ENCODE measurements around the gene RHNO1. TPM values are rescaled to one million over a fixed set of nuclear protein-coding genes. Genes with fewer than 3 reads are reported as not detected.

Gene RHNO1
- polyA plus RNA-seq, 1 experiment: 42.0 TPM

GRCh38 chr12:2884810-2885209, 7.8 kb downstream of the RHNO1 start:
- Histone ChIP-seq H3K4me3 (ENCODE audit: low read depth, low read length) (no peak overlapping the region), H3K27ac (ENCODE audit: low read depth, low read length) (no peak overlapping the region), H3K9me3 (ENCODE audit: control insufficient read depth, insufficient read depth, low read length) (no peaks in the 10 kb centered on the region), H3K27me3 (ENCODE audit: control insufficient read depth, insufficient read depth, low read length) (no peaks in the 10 kb centered on the region)
- no peak for DNase-seq (ENCODE audit: low read depth, low spot score)
- TF ChIP-seq CTCF (IDR thresholded peaks at IDR 0.05; ENCODE audit: low read depth, low read length): no peak
- CTCF ChIA-PET: interaction anchor here (0.5 to 3.0 kb wide), 17 partner anchors 8 to 1939 kb away, joined by 3 to 17 read pairs (median 4); partner anchors contain the start of genes FOXM1 and RHNO1
- POLR2A ChIA-PET: interaction anchor here (0.7 kb wide), 1 partner anchor 1103 kb away, joined by 8 read pairs; no protein-coding TSS in a partner anchor

GRCh38 chr12:2886768-2887450, 9.9 kb downstream of the RHNO1 start:
- no peak overlapping the region for H3K4me3 ChIP-seq (ENCODE audit: low read depth, low read length)
- CTCF ChIA-PET: interaction anchor here (0.8 to 3.0 kb wide), 2 partner anchors 147 to 155 kb away, joined by 3 to 17 read pairs; no protein-coding TSS in a partner anchor
- no peak for DNase-seq (ENCODE audit: low read depth, low spot score)
- no peak overlapping the region for H3K27ac ChIP-seq (ENCODE audit: low read depth, low read length)
- H3K9me3 ChIP-seq (ENCODE audit: control insufficient read depth, insufficient read depth, low read length): peaks cover 3% of the 10 kb centered on the region; the same call in 1 of the 2 replicates
- POLR2A ChIA-PET: no interaction called here
- H3K27me3 ChIP-seq (ENCODE audit: control insufficient read depth, insufficient read depth, low read length): no peaks in the 10 kb centered on the region
- no peak for TF ChIP-seq CTCF (IDR thresholded peaks at IDR 0.05; ENCODE audit: low read depth, low read length)

GRCh38 chr12:2890001-2890387, 13.0 kb downstream of the RHNO1 start:
- CTCF ChIA-PET: interaction anchor here (0.8 to 0.9 kb wide), 2 partner anchors 12 to 151 kb away, joined by 3 read pairs; no protein-coding TSS in a partner anchor
- H3K9me3 ChIP-seq (ENCODE audit: control insufficient read depth, insufficient read depth, low read length): peaks cover 3% of the 10 kb centered on the region; the same call in 1 of the 2 replicates
- POLR2A ChIA-PET: interaction anchor here (0.5 to 1.6 kb wide), 3 partner anchors 13 to 199 kb away, joined by 3 to 15 read pairs (median 6); partner anchors contain the start of genes FOXM1 and RHNO1
- DNase-seq (ENCODE audit: low read depth, low spot score): no peak
- H3K27ac ChIP-seq (ENCODE audit: low read depth, low read length): peak overlapping the region; percentile 81
- H3K27me3 ChIP-seq (ENCODE audit: control insufficient read depth, insufficient read depth, low read length): no peaks in the 10 kb centered on the region
- TF ChIP-seq CTCF (IDR thresholded peaks at IDR 0.05; ENCODE audit: low read depth, low read length): no peak
- peak overlapping the region; percentile 60 for H3K4me3 ChIP-seq (ENCODE audit: low read depth, low read length)

GRCh38 chr12:2890388-2891239, 13.6 kb downstream of the RHNO1 start, which contains the start of gene TULP3:
TSS of gene TULP3 (plus strand) at chr12:2890891. CDS start at chr12:2890948, 57 bp downstream.
- DNase-seq (ENCODE audit: low read depth, low spot score): peak; percentile 93
- Histone ChIP-seq H3K4me3 (ENCODE audit: low read depth, low read length) (peak within 1 kb of the TSS; percentile 97), H3K27ac (ENCODE audit: low read depth, low read length) (peak within 1 kb of the TSS; percentile 90), H3K9me3 (ENCODE audit: control insufficient read depth, insufficient read depth, low read length) (peaks cover 3% of the 10 kb centered on the region; the same call in 1 of the 2 replicates), H3K27me3 (ENCODE audit: control insufficient read depth, insufficient read depth, low read length) (no peaks in the 10 kb centered on the region)
- 0 out of 2 replicates have a peak, but pooled peaks have one; percentile 18 for TF ChIP-seq CTCF (IDR thresholded peaks at IDR 0.05; ENCODE audit: low read depth, low read length)
- ChIA-PET POLR2A (interaction anchor here (0.5 to 1.6 kb wide), 3 partner anchors 14 to 199 kb away, joined by 3 to 15 read pairs (median 6); partner anchors contain the start of genes FOXM1 and RHNO1), CTCF (interaction anchor here (0.8 to 0.9 kb wide), 2 partner anchors 12 to 151 kb away, joined by 3 read pairs; no protein-coding TSS in a partner anchor)
